Ovary (tissue), 3 donors: ENCODE results near the gene GRIA2.

Experiments used
- CTCF ChIP-seq, 3 donors: fragments of 450-650 bp in 2 of 3; fragments of 200-600 bp in 1 of 3; IDR thresholded peaks; one replicate each; pipeline versions ENCODE4 v1.5.1 to v1.8.0; 2016 to 2022; ENCODE audit warnings: antibody characterized with exemption in 3 of 3, mild to moderate bottlenecking in 1 of 3
- POLR2A ChIP-seq: fragments of 450-650 bp; IDR thresholded peaks from one replicate; pipeline ENCODE4 v1.6.1; 2017; ENCODE audit warnings: antibody characterized with exemption, mild to moderate bottlenecking, moderate library complexity
- donor health status: DM: no; HTN: no; CAD: no.

GRCh38 chr4:157242871-157243270 lies 22.3 kb downstream of the GRIA2 start:
- TF ChIP-seq CTCF (IDR thresholded peaks at IDR 0.05), result no peak
- TF ChIP-seq POLR2A, result no peak
